ENCODE results near the gene SLC6A15.

- TF ChIP-seq, protein P1, sequence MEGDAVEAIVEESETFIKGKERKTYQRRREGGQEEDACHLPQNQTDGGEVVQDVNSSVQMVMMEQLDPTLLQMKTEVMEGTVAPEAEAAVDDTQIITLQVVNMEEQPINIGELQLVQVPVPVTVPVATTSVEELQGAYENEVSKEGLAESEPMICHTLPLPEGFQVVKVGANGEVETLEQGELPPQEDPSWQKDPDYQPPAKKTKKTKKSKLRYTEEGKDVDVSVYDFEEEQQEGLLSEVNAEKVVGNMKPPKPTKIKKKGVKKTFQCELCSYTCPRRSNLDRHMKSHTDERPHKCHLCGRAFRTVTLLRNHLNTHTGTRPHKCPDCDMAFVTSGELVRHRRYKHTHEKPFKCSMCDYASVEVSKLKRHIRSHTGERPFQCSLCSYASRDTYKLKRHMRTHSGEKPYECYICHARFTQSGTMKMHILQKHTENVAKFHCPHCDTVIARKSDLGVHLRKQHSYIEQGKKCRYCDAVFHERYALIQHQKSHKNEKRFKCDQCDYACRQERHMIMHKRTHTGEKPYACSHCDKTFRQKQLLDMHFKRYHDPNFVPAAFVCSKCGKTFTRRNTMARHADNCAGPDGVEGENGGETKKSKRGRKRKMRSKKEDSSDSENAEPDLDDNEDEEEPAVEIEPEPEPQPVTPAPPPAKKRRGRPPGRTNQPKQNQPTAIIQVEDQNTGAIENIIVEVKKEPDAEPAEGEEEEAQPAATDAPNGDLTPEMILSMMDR (conservative IDR thresholded peaks at IDR 0.05) = no peak
- no peak for TF ChIP-seq ZFX (IDR thresholded peaks at IDR 0.05)
Observed at GRCh38 chr12:84954415-84954814, 41.8 kb upstream of the SLC6A15 start.
